ENCODE data around the gene IRGQ.
A peak's percentile ranks its signal among the peaks of the same experiment; 100 is the strongest.

The IRGQ gene

GRCh38 chr19:43618921-43619261 is 23.0 kb upstream of the IRGQ start:
- no peak for TF ChIP-seq CTCF (IDR thresholded peaks at IDR 0.05; ENCODE audit: low read length, missing control alignments)
- H3K4me3 ChIP-seq (replicated peaks; ENCODE audit: low read depth, low read length) = peak overlapping the region; percentile 88
- peak; percentile 39 for DNase-seq (ENCODE audit: low read depth)

GRCh38 chr19:43616954-43617353 is 21.0 kb upstream of the IRGQ start:
- DNase-seq (ENCODE audit: low read depth) = no peak
- no peak for TF ChIP-seq CTCF (IDR thresholded peaks at IDR 0.05; ENCODE audit: low read length, missing control alignments)

GRCh38 chr19:43616306-43616705 is 20.4 kb upstream of the IRGQ start:
- no peak for TF ChIP-seq CTCF (IDR thresholded peaks at IDR 0.05; ENCODE audit: low read length, missing control alignments)
- DNase-seq (ENCODE audit: low read depth) = no peak
- no peak overlapping the region for H3K4me3 ChIP-seq (replicated peaks; ENCODE audit: low read depth, low read length)

More at GRCh38 chr19:43616954-43617353, 21.0 kb upstream of the IRGQ start:
- no peak overlapping the region for H3K4me3 ChIP-seq (replicated peaks; ENCODE audit: low read depth, low read length)

GRCh38 chr19:43612374-43612773 is 16.4 kb upstream of the IRGQ start:
- no peak for TF ChIP-seq CTCF (IDR thresholded peaks at IDR 0.05; ENCODE audit: low read length, missing control alignments)
- DNase-seq (ENCODE audit: low read depth) = no peak
- H3K4me3 ChIP-seq (replicated peaks; ENCODE audit: low read depth, low read length) = no peak overlapping the region

GRCh38 chr19:43611788-43612187 is 15.9 kb upstream of the IRGQ start, which contains the start of gene SRRM5:
Gene SRRM5, plus strand, starts transcription at chr19:43612088. Its CDS starts 34 bp downstream, at chr19:43612122.
- TF ChIP-seq CTCF (IDR thresholded peaks at IDR 0.05; ENCODE audit: low read length, missing control alignments) = no peak
- no peak within 1 kb of the TSS for H3K4me3 ChIP-seq (replicated peaks; ENCODE audit: low read depth, low read length)
- no peak for DNase-seq (ENCODE audit: low read depth)

GRCh38 chr19:43610493-43610892 is 14.6 kb upstream of the IRGQ start:
- no peak for DNase-seq (ENCODE audit: low read depth)

More at GRCh38 chr19:43610493-43610892, 14.6 kb upstream of the IRGQ start:
- no peak for TF ChIP-seq CTCF (IDR thresholded peaks at IDR 0.05; ENCODE audit: low read length, missing control alignments)
- H3K4me3 ChIP-seq (replicated peaks; ENCODE audit: low read depth, low read length) = no peak overlapping the region
